GM19397 (cell line): ENCODE measurements around the gene PKNOX2.

Source experiments
- ATAC-seq: cut with Tn5 transposase; IDR thresholded peaks from one replicate; pipeline ENCODE4 v1.9.1; 2021; ENCODE audit warnings: mild to moderate bottlenecking, moderate library complexity; ENCODE audit not compliant: unreplicated experiment

Gene PKNOX2

GRCh38 chr11:125330462-125331325, 166.1 kb downstream of the PKNOX2 start:
- ATAC-seq: no peak

- ATAC-seq: no peak
Observed at GRCh38 chr11:125331357-125332035, 166.9 kb downstream of the PKNOX2 start.

- ATAC-seq: no peak
Observed at GRCh38 chr11:125332821-125333220, 168.3 kb downstream of the PKNOX2 start.

GRCh38 chr11:125333354-125334073, 169.0 kb downstream of the PKNOX2 start:
- no peak for ATAC-seq

GRCh38 chr11:125335106-125335505, 170.6 kb downstream of the PKNOX2 start:
- no peak for ATAC-seq

GRCh38 chr11:125337836-125338834, 173.6 kb downstream of the PKNOX2 start:
- ATAC-seq: no peak

GRCh38 chr11:125338886-125339811, 174.6 kb downstream of the PKNOX2 start:
- no peak for ATAC-seq

GRCh38 chr11:125341676-125342075, 177.1 kb downstream of the PKNOX2 start:
- no peak for ATAC-seq

- no peak for ATAC-seq
Observed at GRCh38 chr11:125342281-125342930, 177.9 kb downstream of the PKNOX2 start.

- ATAC-seq: no peak
Observed at GRCh38 chr11:125343086-125343717, 178.7 kb downstream of the PKNOX2 start.

GRCh38 chr11:125343718-125344131, 179.2 kb downstream of the PKNOX2 start:
- ATAC-seq: no peak

GRCh38 chr11:125344846-125345420, 180.4 kb downstream of the PKNOX2 start:
- no peak for ATAC-seq

GRCh38 chr11:125345421-125346178, 181.0 kb downstream of the PKNOX2 start:
- ATAC-seq: no peak

GRCh38 chr11:125346179-125346530, 181.6 kb downstream of the PKNOX2 start:
- no peak for ATAC-seq

- no peak for ATAC-seq
Observed at GRCh38 chr11:125346565-125347260, 182.2 kb downstream of the PKNOX2 start.

GRCh38 chr11:125347261-125347585, 182.7 kb downstream of the PKNOX2 start:
- ATAC-seq: no peak

GRCh38 chr11:125348141-125348651, 183.6 kb downstream of the PKNOX2 start:
- no peak for ATAC-seq
